Neural cell (in vitro differentiated cells): ENCODE results near the gene ZBTB24. TPM values are rescaled to one million over a fixed set of nuclear protein-coding genes. Genes with fewer than 3 reads are reported as not detected.

ENCODE experiments used
- H2AFZ ChIP-seq: fragments of 200-600, 300-800 bp; sonication (generic), shearing (Covaris generic); 2 replicates; pipeline ENCODE4 v1.6.0; 2014; ENCODE audit warnings: low read depth, mild to moderate bottlenecking, antibody characterized with exemption, low read length, moderate library complexity
- H3F3A ChIP-seq: fragments of 200-600 bp; shearing (Covaris generic); 2 replicates; pipeline ENCODE4 v1.6.1; 2016; ENCODE audit warnings: mild to moderate bottlenecking, moderate library complexity, mixed read lengths, antibody characterized with exemption, low read length; ENCODE audit not compliant: insufficient read depth, poor library complexity, severe bottlenecking
- H3K27ac ChIP-seq: fragments of 200-600, 300-800 bp; sonication (generic), shearing (Covaris generic); 2 replicates; pipeline ENCODE4 v1.5.1; 2014; ENCODE audit warnings: mild to moderate bottlenecking, low read length, moderate library complexity
- H3K27me3 ChIP-seq: fragments of 300-800, 200-600 bp; sonication (generic), shearing (Covaris generic); 2 replicates; pipeline ENCODE4 v1.6.0; 2014; ENCODE audit warnings: mild to moderate bottlenecking, low read depth, low read length, moderate library complexity; ENCODE audit not compliant: insufficient read depth
- H3K36me3 ChIP-seq: fragments of 300-800, 200-600 bp; sonication (generic), shearing (Covaris generic); 2 replicates; pipeline ENCODE4 v1.5.1; 2014; ENCODE audit warnings: mild to moderate bottlenecking, antibody characterized with exemption, low read length, moderate library complexity; ENCODE audit not compliant: insufficient read depth
- H3K4me2 ChIP-seq: fragments of 300-800, 200-600 bp; sonication (generic), shearing (Covaris generic); 2 replicates; pipeline ENCODE4 v1.6.0; 2014; ENCODE audit warnings: mild to moderate bottlenecking, low read length
- H3K4me3 ChIP-seq: fragments of 300-800, 200-600 bp; sonication (generic), shearing (Covaris generic); 2 replicates; pipeline ENCODE4 v1.5.1; 2014; ENCODE audit warnings: mild to moderate bottlenecking, low read length, moderate library complexity
- H3K79me2 ChIP-seq: fragments of 200-600 bp; shearing (Covaris generic); replicated peaks from 2 replicates; pipeline ENCODE4 v1.6.0; 2014; ENCODE audit warnings: mild to moderate bottlenecking, low read length, moderate library complexity; ENCODE audit not compliant: insufficient read depth
- H3K9ac ChIP-seq: fragments of 300-800, 200-600 bp; sonication (generic), shearing (Covaris generic); 2 replicates; pipeline ENCODE4 v1.6.1; 2016; ENCODE audit warnings: mild to moderate bottlenecking, low read length, mixed read lengths
- H3K9me2 ChIP-seq: fragments of 200-600 bp; shearing (Covaris generic); 2 replicates; pipeline ENCODE4 v1.6.1; 2016; ENCODE audit warnings: mild to moderate bottlenecking, low read length, mixed read lengths; ENCODE audit not compliant: insufficient read depth
- H3K9me3 ChIP-seq: fragments of 200-600, 300-800 bp; sonication (generic), shearing (Covaris generic); 2 replicates; pipeline ENCODE4 v1.6.1; 2016; ENCODE audit warnings: mild to moderate bottlenecking, mixed run types, low read length, moderate library complexity, mixed read lengths
- H4K20me1 ChIP-seq: fragments of 200-600 bp; shearing (Covaris generic); 2 replicates; pipeline ENCODE4 v1.6.1; 2016; ENCODE audit warnings: mild to moderate bottlenecking, mixed run types; ENCODE audit not compliant: insufficient read depth
- EP300 ChIP-seq: fragments of 450-650 bp; conservative IDR thresholded peaks from 2 replicates; pipeline ENCODE4 v1.6.1; 2014; ENCODE audit warnings: antibody characterized with exemption, mild to moderate bottlenecking, moderate library complexity; ENCODE audit not compliant: poor library complexity, severe bottlenecking
- EZH2 ChIP-seq: fragments of 200-600, 300-800 bp; shearing (Covaris generic), sonication (generic); IDR thresholded peaks from 2 replicates; pipeline ENCODE4 v1.6.1; 2014; ENCODE audit warnings: antibody characterized with exemption, low read length, borderline replicate concordance, mild to moderate bottlenecking; ENCODE audit not compliant: insufficient read depth, poor library complexity, severe bottlenecking
- MXI1 ChIP-seq: fragments of 450-650 bp; conservative IDR thresholded peaks from 2 replicates; pipeline ENCODE4 v1.6.1; 2014; ENCODE audit warnings: antibody characterized with exemption, mild to moderate bottlenecking; ENCODE audit not compliant: poor library complexity, severe bottlenecking
- POLR2AphosphoS5 ChIP-seq: IDR thresholded peaks from 2 replicates; pipeline ENCODE4 v1.6.1; 2012
- RAD21 ChIP-seq: fragments of 450-650 bp; conservative IDR thresholded peaks from 2 replicates; pipeline ENCODE4 v1.6.1; 2014; ENCODE audit warnings: antibody characterized with exemption, mild to moderate bottlenecking, moderate library complexity
- SMC3 ChIP-seq: fragments of 450-650 bp; conservative IDR thresholded peaks from 2 replicates; pipeline ENCODE4 v1.6.1; 2014; ENCODE audit warnings: antibody characterized with exemption, mild to moderate bottlenecking, moderate library complexity; ENCODE audit not compliant: poor library complexity
- TAF1 ChIP-seq: IDR thresholded peaks from 2 replicates; pipeline ENCODE4 v1.6.1; 2012; ENCODE audit warnings: low read depth
- polyA plus RNA-seq: library from polyadenylated mRNA; depleted of rRNA; stranded (reverse); fragments of >200 nt; gene quantifications from 2 replicates; pipeline ENCODE4 v1.2.3, GENCODE V29; 2014
- TF ChIP-seq, protein P1 (sequence below): fragments of 450-650 bp; IDR thresholded peaks from 2 replicates; pipeline ENCODE4 v1.5.1; 2014; ENCODE audit warnings: antibody characterized with exemption, mild to moderate bottlenecking, moderate library complexity; ENCODE audit not compliant: poor library complexity, severe bottlenecking
- TF ChIP-seq, protein P2 (sequence below): IDR thresholded peaks from 2 replicates; pipeline ENCODE4 v1.6.1; 2012; ENCODE audit warnings: borderline replicate concordance

Gene ZBTB24
- polyA plus RNA-seq, 1 donor from 2014 or later = 6.0 TPM

DNA sequence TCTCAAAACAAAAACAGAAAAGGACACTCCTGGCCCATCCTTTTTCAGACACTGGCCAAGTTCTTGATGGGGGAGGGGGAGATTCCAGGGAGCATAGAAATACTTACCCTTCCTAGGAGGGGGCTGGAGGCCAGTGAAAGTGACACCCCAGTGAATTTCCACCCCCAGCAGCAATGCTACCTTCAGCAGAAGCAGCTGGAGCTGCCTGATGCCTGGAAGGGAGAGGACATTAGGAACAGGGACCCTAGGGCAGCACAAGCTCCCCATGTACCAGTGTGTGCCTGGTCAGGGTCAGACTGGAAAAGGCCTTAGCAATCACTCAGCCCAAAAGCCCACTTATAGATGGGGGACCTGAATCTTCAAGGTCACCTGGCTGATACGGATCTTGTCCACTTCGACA lies 29.9 kb downstream of the ZBTB24 start:
- H3K79me2 ChIP-seq = peaks cover 8% of the 10 kb centered on the region
- no peak overlapping the region for H2AFZ ChIP-seq
- no peaks in the 10 kb centered on the region for H3K9me2 ChIP-seq
- H3K4me3 ChIP-seq = no peak overlapping the region
- H3K9ac ChIP-seq = no peak overlapping the region
- H3K27ac ChIP-seq = no peak overlapping the region
- H3K27me3 ChIP-seq = no peaks in the 10 kb centered on the region
- H3F3A ChIP-seq = no peaks in the 10 kb centered on the region
- H3K36me3 ChIP-seq = no peaks in the 10 kb centered on the region
- H3K4me2 ChIP-seq = no peak overlapping the region
- no peaks in the 10 kb centered on the region for H4K20me1 ChIP-seq
- no peak for TF ChIP-seq SMC3
- TF ChIP-seq, protein P1, sequence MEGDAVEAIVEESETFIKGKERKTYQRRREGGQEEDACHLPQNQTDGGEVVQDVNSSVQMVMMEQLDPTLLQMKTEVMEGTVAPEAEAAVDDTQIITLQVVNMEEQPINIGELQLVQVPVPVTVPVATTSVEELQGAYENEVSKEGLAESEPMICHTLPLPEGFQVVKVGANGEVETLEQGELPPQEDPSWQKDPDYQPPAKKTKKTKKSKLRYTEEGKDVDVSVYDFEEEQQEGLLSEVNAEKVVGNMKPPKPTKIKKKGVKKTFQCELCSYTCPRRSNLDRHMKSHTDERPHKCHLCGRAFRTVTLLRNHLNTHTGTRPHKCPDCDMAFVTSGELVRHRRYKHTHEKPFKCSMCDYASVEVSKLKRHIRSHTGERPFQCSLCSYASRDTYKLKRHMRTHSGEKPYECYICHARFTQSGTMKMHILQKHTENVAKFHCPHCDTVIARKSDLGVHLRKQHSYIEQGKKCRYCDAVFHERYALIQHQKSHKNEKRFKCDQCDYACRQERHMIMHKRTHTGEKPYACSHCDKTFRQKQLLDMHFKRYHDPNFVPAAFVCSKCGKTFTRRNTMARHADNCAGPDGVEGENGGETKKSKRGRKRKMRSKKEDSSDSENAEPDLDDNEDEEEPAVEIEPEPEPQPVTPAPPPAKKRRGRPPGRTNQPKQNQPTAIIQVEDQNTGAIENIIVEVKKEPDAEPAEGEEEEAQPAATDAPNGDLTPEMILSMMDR = no peak
- no peak for TF ChIP-seq EP300
- no peak for TF ChIP-seq EZH2
- no peak for TF ChIP-seq MXI1
- TF ChIP-seq RAD21 = no peak
- TF ChIP-seq, protein P2, sequence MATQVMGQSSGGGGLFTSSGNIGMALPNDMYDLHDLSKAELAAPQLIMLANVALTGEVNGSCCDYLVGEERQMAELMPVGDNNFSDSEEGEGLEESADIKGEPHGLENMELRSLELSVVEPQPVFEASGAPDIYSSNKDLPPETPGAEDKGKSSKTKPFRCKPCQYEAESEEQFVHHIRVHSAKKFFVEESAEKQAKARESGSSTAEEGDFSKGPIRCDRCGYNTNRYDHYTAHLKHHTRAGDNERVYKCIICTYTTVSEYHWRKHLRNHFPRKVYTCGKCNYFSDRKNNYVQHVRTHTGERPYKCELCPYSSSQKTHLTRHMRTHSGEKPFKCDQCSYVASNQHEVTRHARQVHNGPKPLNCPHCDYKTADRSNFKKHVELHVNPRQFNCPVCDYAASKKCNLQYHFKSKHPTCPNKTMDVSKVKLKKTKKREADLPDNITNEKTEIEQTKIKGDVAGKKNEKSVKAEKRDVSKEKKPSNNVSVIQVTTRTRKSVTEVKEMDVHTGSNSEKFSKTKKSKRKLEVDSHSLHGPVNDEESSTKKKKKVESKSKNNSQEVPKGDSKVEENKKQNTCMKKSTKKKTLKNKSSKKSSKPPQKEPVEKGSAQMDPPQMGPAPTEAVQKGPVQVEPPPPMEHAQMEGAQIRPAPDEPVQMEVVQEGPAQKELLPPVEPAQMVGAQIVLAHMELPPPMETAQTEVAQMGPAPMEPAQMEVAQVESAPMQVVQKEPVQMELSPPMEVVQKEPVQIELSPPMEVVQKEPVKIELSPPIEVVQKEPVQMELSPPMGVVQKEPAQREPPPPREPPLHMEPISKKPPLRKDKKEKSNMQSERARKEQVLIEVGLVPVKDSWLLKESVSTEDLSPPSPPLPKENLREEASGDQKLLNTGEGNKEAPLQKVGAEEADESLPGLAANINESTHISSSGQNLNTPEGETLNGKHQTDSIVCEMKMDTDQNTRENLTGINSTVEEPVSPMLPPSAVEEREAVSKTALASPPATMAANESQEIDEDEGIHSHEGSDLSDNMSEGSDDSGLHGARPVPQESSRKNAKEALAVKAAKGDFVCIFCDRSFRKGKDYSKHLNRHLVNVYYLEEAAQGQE = no peak
- TF ChIP-seq POLR2AphosphoS5 = no peak
- TF ChIP-seq TAF1 = no peak
- no peaks in the 10 kb centered on the region for H3K9me3 ChIP-seq

DNA sequence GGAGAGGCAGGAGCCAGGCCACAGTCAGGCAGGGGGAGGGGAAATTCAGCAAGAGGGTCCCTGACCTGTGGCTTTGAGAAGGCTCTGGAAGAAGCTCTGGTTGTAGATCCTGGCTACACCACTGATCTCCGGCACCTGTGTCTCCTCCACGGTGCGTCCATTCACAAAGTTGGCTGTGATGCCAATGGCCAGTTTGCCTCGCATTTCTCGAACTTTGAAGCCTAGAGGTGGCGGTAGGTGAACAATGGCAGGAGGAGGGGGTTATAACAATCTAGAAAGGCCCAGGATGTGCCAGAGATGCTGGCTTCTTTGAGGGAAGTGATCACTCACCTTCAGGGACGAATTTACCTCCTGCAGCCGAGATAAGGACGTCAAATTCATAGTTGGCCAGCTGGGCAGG lies 30.8 kb downstream of the ZBTB24 start:
- TF ChIP-seq RAD21 = no peak
- no peak for TF ChIP-seq EZH2
- TF ChIP-seq SMC3 = no peak
- Histone ChIP-seq H3K36me3 (no peaks in the 10 kb centered on the region), H3K27me3 (no peaks in the 10 kb centered on the region), H3F3A (no peaks in the 10 kb centered on the region), H3K4me2 (no peak overlapping the region), H3K9me3 (no peaks in the 10 kb centered on the region), H3K9ac (no peak overlapping the region), H4K20me1 (no peaks in the 10 kb centered on the region), H3K27ac (no peak overlapping the region), H3K4me3 (no peak overlapping the region), H3K9me2 (no peaks in the 10 kb centered on the region), H3K79me2 (peaks cover 8% of the 10 kb centered on the region), H2AFZ (no peak overlapping the region)

DNA sequence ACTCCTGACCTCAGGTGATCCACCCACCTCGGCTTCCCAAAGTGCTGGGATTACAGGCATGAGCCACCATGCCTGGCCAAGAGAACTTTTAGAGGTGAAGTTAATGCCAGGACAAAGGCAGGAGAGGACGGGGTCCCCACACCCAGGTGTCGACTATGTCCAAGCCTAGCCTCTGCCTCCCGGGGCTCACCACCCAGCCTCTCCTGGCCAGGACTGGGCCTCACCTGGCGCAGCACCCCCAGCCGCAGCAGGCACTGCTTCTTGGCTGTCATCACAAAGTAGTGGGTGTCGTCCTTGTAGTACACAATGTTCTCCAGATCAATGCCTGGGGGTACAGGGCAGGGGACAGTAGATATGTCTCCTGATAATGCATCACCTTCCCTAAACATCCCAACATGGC lies 31.6 kb downstream of the ZBTB24 start:
- Histone ChIP-seq H3K36me3 (no peaks in the 10 kb centered on the region), H4K20me1 (no peaks in the 10 kb centered on the region), H3K9me3 (no peaks in the 10 kb centered on the region), H2AFZ (no peak overlapping the region), H3K9me2 (no peaks in the 10 kb centered on the region), H3K27me3 (no peaks in the 10 kb centered on the region), H3K79me2 (peaks cover 8% of the 10 kb centered on the region), H3K9ac (no peak overlapping the region), H3K4me3 (no peak overlapping the region), H3F3A (no peaks in the 10 kb centered on the region), H3K4me2 (no peak overlapping the region), H3K27ac (no peak overlapping the region)
- TF ChIP-seq, protein P2 = no peak
- TF ChIP-seq TAF1 = no peak
- no peak for TF ChIP-seq RAD21
- TF ChIP-seq SMC3 = no peak
- TF ChIP-seq POLR2AphosphoS5 = no peak
- TF ChIP-seq, protein P1 = no peak
- no peak for TF ChIP-seq MXI1
- no peak for TF ChIP-seq EZH2
- no peak for TF ChIP-seq EP300
